ENCODE data around the gene ARHGAP24.
"Not testable (repeated sequence)": the region's sequence is repeated elsewhere in the genome, so short reads cannot be mapped to it uniquely, and the experiment has no call there.

ARHGAP24 gene

GRCh38 chr4:85510632-85510984, 35.7 kb downstream of the ARHGAP24 start:
- TF ChIP-seq CTCF (IDR thresholded peaks at IDR 0.05; ENCODE audit: low read depth, low read length): no peak
- no peak for DNase-seq (ENCODE audit: extremely low read depth, low read depth)

GRCh38 chr4:85512446-85513205, 37.7 kb downstream of the ARHGAP24 start:
- no peak for TF ChIP-seq CTCF (IDR thresholded peaks at IDR 0.05; ENCODE audit: low read depth, low read length)
- DNase-seq (ENCODE audit: extremely low read depth, low read depth): no peak

GRCh38 chr4:85514117-85514516, 39.2 kb downstream of the ARHGAP24 start:
- DNase-seq (ENCODE audit: extremely low read depth, low read depth): no peak
- TF ChIP-seq CTCF (IDR thresholded peaks at IDR 0.05; ENCODE audit: low read depth, low read length): no peak

GRCh38 chr4:85514783-85515182, 39.8 kb downstream of the ARHGAP24 start:
- no peak for TF ChIP-seq CTCF (IDR thresholded peaks at IDR 0.05; ENCODE audit: low read depth, low read length)
- no peak for DNase-seq (ENCODE audit: extremely low read depth, low read depth)

GRCh38 chr4:85515701-85516100, 40.8 kb downstream of the ARHGAP24 start:
- no peak for TF ChIP-seq CTCF (IDR thresholded peaks at IDR 0.05; ENCODE audit: low read depth, low read length)
- DNase-seq (ENCODE audit: extremely low read depth, low read depth): no peak

- not testable (repeated sequence) for DNase-seq (ENCODE audit: extremely low read depth, low read depth)
Observed at GRCh38 chr4:85518526-85518925, 43.6 kb downstream of the ARHGAP24 start.

- DNase-seq (ENCODE audit: extremely low read depth, low read depth): no peak
- TF ChIP-seq CTCF (IDR thresholded peaks at IDR 0.05; ENCODE audit: low read depth, low read length): no peak
Observed at GRCh38 chr4:85520765-85521749, 46.1 kb downstream of the ARHGAP24 start.
